Measurements from ENCODE around the gene TIMM22. TPM values are rescaled to one million over a fixed set of nuclear protein-coding genes. Genes with fewer than 3 reads are reported as not detected.

Gene TIMM22
- total and polyA plus RNA-seq, 2 of the 13 experiments (the other 11 are each of a cell fraction or from before 2014, with no cell fraction given): 6.2 to 15.5 TPM

DNA sequence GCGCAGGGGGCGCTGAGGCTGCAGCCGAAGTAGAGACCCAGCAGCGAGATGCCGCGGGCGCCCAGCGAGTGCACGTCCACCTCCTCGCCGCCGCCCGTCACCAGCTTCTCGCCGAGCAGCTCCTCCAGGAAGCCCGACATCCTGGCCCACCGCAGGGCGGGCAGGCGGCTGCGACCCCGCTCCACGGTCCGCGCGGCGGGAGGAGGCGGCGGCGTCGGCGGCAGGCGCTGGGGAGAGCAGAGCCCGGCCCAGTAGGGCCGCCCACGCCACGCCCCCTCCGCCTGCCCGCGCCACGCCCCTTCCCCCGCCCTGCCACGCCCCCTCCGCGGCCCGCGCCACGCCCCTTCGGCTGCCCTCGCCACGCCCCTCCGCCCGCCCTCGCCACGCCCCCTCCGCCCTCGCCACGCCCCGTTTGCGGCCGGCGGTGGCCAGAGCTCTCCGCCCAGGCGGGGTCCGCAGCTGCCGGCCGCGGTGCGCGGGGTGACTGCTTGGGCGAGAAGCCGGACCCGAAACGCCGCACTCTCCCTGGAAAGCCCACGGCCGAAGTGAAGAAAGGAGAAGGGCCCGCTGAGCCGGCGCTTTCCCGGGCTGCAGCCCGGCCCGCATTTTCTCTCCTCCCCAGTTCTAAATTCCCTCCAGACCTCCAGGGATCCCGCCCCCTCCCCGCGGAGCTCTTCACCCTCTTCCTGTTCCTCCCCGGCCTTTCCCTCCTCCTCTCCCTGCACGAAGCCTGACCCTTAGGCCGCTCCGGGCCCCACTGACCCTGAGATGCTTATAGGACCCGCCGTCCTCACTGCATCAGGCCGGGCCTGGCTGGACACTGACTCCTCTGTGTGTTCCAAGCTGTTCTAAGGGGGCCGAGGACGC, 17.2 kb upstream of the TIMM22 start, which contains the start of gene NXN (continued):
- no peak for TF ChIP-seq NONO (IDR thresholded peaks at IDR 0.05)
- peak; percentile 75 for TF ChIP-seq NONO (CRISPR knock-in tag; conservative IDR thresholded peaks at IDR 0.05)
- no peak for TF ChIP-seq ATM (IDR thresholded peaks at IDR 0.05; ENCODE audit: borderline replicate concordance)
- TF ChIP-seq, protein P1, sequence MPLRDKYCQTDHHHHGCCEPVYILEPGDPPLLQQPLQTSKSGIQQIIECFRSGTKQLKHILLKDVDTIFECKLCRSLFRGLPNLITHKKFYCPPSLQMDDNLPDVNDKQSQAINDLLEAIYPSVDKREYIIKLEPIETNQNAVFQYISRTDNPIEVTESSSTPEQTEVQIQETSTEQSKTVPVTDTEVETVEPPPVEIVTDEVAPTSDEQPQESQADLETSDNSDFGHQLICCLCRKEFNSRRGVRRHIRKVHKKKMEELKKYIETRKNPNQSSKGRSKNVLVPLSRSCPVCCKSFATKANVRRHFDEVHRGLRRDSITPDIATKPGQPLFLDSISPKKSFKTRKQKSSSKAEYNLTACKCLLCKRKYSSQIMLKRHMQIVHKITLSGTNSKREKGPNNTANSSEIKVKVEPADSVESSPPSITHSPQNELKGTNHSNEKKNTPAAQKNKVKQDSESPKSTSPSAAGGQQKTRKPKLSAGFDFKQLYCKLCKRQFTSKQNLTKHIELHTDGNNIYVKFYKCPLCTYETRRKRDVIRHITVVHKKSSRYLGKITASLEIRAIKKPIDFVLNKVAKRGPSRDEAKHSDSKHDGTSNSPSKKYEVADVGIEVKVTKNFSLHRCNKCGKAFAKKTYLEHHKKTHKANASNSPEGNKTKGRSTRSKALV (CRISPR knock-in tag; IDR thresholded peaks at IDR 0.05): no peak
- TF ChIP-seq, protein P2, sequence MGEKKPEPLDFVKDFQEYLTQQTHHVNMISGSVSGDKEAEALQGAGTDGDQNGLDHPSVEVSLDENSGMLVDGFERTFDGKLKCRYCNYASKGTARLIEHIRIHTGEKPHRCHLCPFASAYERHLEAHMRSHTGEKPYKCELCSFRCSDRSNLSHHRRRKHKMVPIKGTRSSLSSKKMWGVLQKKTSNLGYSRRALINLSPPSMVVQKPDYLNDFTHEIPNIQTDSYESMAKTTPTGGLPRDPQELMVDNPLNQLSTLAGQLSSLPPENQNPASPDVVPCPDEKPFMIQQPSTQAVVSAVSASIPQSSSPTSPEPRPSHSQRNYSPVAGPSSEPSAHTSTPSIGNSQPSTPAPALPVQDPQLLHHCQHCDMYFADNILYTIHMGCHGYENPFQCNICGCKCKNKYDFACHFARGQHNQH (CRISPR knock-in tag; IDR thresholded peaks at IDR 0.05): no peak
- TF ChIP-seq SIX4 (CRISPR knock-in tag; IDR thresholded peaks at IDR 0.05): no peak
- no peak for TF ChIP-seq KAT2B (IDR thresholded peaks at IDR 0.05; ENCODE audit: borderline replicate concordance, low read depth, low read length)
- no peak for TF ChIP-seq ZNF136 (CRISPR knock-in tag; IDR thresholded peaks at IDR 0.05; ENCODE audit: low read depth)
- no peak for TF ChIP-seq ZNF17 (CRISPR knock-in tag; IDR thresholded peaks at IDR 0.05)
- TF ChIP-seq BORCS8-MEF2B (CRISPR knock-in tag; IDR thresholded peaks at IDR 0.05): no peak
- TF ChIP-seq ZC3H13 (CRISPR knock-in tag; IDR thresholded peaks at IDR 0.05): 0 out of 2 replicates have a peak, but pooled peaks have one; percentile 36
- TF ChIP-seq, protein P3, sequence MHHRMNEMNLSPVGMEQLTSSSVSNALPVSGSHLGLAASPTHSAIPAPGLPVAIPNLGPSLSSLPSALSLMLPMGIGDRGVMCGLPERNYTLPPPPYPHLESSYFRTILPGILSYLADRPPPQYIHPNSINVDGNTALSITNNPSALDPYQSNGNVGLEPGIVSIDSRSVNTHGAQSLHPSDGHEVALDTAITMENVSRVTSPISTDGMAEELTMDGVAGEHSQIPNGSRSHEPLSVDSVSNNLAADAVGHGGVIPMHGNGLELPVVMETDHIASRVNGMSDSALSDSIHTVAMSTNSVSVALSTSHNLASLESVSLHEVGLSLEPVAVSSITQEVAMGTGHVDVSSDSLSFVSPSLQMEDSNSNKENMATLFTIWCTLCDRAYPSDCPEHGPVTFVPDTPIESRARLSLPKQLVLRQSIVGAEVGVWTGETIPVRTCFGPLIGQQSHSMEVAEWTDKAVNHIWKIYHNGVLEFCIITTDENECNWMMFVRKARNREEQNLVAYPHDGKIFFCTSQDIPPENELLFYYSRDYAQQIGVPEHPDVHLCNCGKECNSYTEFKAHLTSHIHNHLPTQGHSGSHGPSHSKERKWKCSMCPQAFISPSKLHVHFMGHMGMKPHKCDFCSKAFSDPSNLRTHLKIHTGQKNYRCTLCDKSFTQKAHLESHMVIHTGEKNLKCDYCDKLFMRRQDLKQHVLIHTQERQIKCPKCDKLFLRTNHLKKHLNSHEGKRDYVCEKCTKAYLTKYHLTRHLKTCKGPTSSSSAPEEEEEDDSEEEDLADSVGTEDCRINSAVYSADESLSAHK (CRISPR knock-in tag; IDR thresholded peaks at IDR 0.05; ENCODE audit: borderline replicate concordance): no peak
- peak; percentile 75 for TF ChIP-seq RAD21 (CRISPR knock-in tag; IDR thresholded peaks at IDR 0.05)
- peak; percentile 34 for TF ChIP-seq MYC (CRISPR knock-in tag; IDR thresholded peaks at IDR 0.05; ENCODE audit: borderline replicate concordance)
- peak; percentile 62 for TF ChIP-seq ZFY (CRISPR knock-in tag; IDR thresholded peaks at IDR 0.05)
- TF ChIP-seq, protein P4, sequence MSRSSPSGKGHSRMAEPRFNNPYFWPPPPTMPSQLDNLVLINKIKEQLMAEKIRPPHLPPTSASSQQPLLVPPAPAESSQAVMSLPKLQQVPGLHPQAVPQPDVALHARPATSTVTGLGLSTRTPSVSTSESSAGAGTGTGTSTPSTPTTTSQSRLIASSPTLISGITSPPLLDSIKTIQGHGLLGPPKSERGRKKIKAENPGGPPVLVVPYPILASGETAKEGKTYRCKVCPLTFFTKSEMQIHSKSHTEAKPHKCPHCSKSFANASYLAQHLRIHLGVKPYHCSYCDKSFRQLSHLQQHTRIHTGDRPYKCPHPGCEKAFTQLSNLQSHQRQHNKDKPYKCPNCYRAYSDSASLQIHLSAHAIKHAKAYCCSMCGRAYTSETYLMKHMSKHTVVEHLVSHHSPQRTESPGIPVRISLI (CRISPR knock-in tag; IDR thresholded peaks at IDR 0.05; ENCODE audit: borderline replicate concordance): no peak; the same call in 1 of the 2 replicates
- no peak for TF ChIP-seq CEBPB (IDR thresholded peaks at IDR 0.05; ENCODE audit: borderline replicate concordance, low read depth, low read length)
- no peak for TF ChIP-seq ZNF577 (CRISPR knock-in tag; IDR thresholded peaks at IDR 0.05; ENCODE audit: borderline replicate concordance, low read depth)
- no peak for TF ChIP-seq ZNF101 (CRISPR knock-in tag; IDR thresholded peaks at IDR 0.05; ENCODE audit: borderline replicate concordance, low read depth)
- no peak for TF ChIP-seq TSC22D2 (CRISPR knock-in tag; IDR thresholded peaks at IDR 0.05; ENCODE audit: borderline replicate concordance)
- no peak for TF ChIP-seq NFKBIZ (CRISPR knock-in tag; IDR thresholded peaks at IDR 0.05)
